ENCODE results near the gene CFAP298. TPM values are rescaled to one million over a fixed set of nuclear protein-coding genes. Genes with fewer than 3 reads are reported as not detected.

CFAP298 gene
- total RNA-seq, 1 donor, result 14.8 TPM

- no peaks in the 10 kb centered on the region for H3K27me3 ChIP-seq (ENCODE audit: insufficient read depth, low read length)
- H3K79me2 ChIP-seq (ENCODE audit: insufficient read depth, low read length), result no peaks in the 10 kb centered on the region
- no peaks in the 10 kb centered on the region for H4K20me1 ChIP-seq (ENCODE audit: insufficient read depth, low read length)
- TF ChIP-seq, protein P1, sequence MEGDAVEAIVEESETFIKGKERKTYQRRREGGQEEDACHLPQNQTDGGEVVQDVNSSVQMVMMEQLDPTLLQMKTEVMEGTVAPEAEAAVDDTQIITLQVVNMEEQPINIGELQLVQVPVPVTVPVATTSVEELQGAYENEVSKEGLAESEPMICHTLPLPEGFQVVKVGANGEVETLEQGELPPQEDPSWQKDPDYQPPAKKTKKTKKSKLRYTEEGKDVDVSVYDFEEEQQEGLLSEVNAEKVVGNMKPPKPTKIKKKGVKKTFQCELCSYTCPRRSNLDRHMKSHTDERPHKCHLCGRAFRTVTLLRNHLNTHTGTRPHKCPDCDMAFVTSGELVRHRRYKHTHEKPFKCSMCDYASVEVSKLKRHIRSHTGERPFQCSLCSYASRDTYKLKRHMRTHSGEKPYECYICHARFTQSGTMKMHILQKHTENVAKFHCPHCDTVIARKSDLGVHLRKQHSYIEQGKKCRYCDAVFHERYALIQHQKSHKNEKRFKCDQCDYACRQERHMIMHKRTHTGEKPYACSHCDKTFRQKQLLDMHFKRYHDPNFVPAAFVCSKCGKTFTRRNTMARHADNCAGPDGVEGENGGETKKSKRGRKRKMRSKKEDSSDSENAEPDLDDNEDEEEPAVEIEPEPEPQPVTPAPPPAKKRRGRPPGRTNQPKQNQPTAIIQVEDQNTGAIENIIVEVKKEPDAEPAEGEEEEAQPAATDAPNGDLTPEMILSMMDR (IDR thresholded peaks at IDR 0.05; ENCODE audit: extremely low read depth, low read depth, low read length), result no peak
- no peak overlapping the region for H3K27ac ChIP-seq (ENCODE audit: low read depth, low read length)
- H3K4me3 ChIP-seq (ENCODE audit: insufficient read depth, low read length), result no peak overlapping the region
- DNase-seq (ENCODE audit: insufficient read length, low spot score, missing footprints), result no peak
- H3K4me1 ChIP-seq (ENCODE audit: insufficient read depth, low read length), result no peaks in the 10 kb centered on the region
- no peaks in the 10 kb centered on the region for H3K9me3 ChIP-seq (ENCODE audit: low read depth, low read length)
- no peak overlapping the region for H3K4me2 ChIP-seq (ENCODE audit: insufficient read depth, low read length)
- peaks cover 12% of the 10 kb centered on the region for H3K36me3 ChIP-seq (ENCODE audit: insufficient read depth, low read length)
- H2AFZ ChIP-seq (ENCODE audit: low read length), result no peak overlapping the region
Measured at GRCh38 chr21:32648165-32648564, 36.0 kb upstream of the CFAP298 start.

- H3K9me3 ChIP-seq (ENCODE audit: low read depth, low read length), result no peaks in the 10 kb centered on the region
- H3K27me3 ChIP-seq (ENCODE audit: insufficient read depth, low read length), result no peaks in the 10 kb centered on the region
Measured at GRCh38 chr21:32645261-32646182, 33.3 kb upstream of the CFAP298 start.

DNA sequence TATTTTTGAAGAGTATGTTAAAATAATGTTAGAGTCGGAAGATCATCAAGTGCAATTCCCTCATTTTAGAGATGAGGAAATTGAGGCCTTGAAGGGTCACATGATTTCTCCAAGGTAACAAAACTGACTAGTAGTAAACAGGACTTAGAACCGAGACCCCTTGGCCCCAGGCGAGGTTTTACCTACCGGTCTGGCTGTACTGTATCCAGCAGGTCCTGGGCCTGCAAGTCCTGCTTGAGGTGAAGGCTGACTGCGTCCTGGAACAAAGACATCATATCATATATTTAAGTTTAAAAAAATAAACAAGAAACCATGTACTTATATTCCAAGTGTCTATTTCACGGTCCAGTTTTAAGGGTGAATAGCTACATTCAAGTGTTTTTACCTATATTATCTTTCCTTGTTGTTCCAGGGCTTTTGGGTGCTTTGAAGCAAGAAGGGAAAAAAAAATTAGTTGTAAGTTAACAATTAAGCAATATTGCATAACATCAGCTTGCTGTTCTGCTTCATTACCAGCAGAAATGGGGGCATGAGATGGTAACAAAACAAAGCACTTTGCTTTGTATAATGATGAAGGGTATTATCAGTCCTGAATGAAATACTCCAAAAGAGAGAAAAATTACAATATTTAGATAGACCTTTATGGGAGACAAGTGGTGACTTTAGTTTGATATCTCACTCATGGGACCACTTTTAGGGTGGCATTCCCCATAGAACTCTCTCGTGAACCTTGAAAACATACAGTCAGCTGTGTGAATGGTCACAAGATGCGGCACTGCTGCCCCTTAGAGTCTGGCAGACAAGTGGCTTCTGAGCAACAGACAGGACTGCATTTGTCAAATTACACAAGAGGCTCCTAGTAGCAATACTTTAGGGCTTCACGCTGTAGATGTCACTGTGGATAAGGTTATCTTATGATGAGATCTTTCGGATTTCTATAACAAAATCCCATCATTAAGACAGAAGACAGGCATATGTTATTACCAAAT is 29.8 kb upstream of the CFAP298 start:
- no peaks in the 10 kb centered on the region for H3K4me1 ChIP-seq (ENCODE audit: insufficient read depth, low read length)
- H3K4me3 ChIP-seq (ENCODE audit: insufficient read depth, low read length), result no peak overlapping the region
- H3K36me3 ChIP-seq (ENCODE audit: insufficient read depth, low read length), result peaks cover 32% of the 10 kb centered on the region
- H3K27ac ChIP-seq (ENCODE audit: low read depth, low read length), result no peak overlapping the region
- H2AFZ ChIP-seq (ENCODE audit: low read length), result no peak overlapping the region
- no peak for DNase-seq (ENCODE audit: insufficient read length, low spot score, missing footprints)
- no peaks in the 10 kb centered on the region for H3K9me3 ChIP-seq (ENCODE audit: low read depth, low read length)
- H4K20me1 ChIP-seq (ENCODE audit: insufficient read depth, low read length), result no peaks in the 10 kb centered on the region
- no peak overlapping the region for H3K4me2 ChIP-seq (ENCODE audit: insufficient read depth, low read length)
- no peaks in the 10 kb centered on the region for H3K79me2 ChIP-seq (ENCODE audit: insufficient read depth, low read length)
- no peaks in the 10 kb centered on the region for H3K27me3 ChIP-seq (ENCODE audit: insufficient read depth, low read length)
- TF ChIP-seq, protein P1 (IDR thresholded peaks at IDR 0.05; ENCODE audit: extremely low read depth, low read depth, low read length), result no peak

More at GRCh38 chr21:32645261-32646182, 33.3 kb upstream of the CFAP298 start:
- no peak overlapping the region for H3K4me3 ChIP-seq (ENCODE audit: insufficient read depth, low read length)
- peaks cover 20% of the 10 kb centered on the region for H3K36me3 ChIP-seq (ENCODE audit: insufficient read depth, low read length)
- no peaks in the 10 kb centered on the region for H3K4me1 ChIP-seq (ENCODE audit: insufficient read depth, low read length)
- no peak for DNase-seq (ENCODE audit: insufficient read length, low spot score, missing footprints)
- no peak overlapping the region for H2AFZ ChIP-seq (ENCODE audit: low read length)
- H4K20me1 ChIP-seq (ENCODE audit: insufficient read depth, low read length), result no peaks in the 10 kb centered on the region
- H3K79me2 ChIP-seq (ENCODE audit: insufficient read depth, low read length), result no peaks in the 10 kb centered on the region
- TF ChIP-seq, protein P1 (IDR thresholded peaks at IDR 0.05; ENCODE audit: extremely low read depth, low read depth, low read length), result no peak
- H3K27ac ChIP-seq (ENCODE audit: low read depth, low read length), result no peak overlapping the region
- H3K4me2 ChIP-seq (ENCODE audit: insufficient read depth, low read length), result no peak overlapping the region

Data from osteoblast (primary cell).